Kidney glomerular epithelial cell (primary cell): ENCODE results near the gene DPY30.
A peak's percentile ranks its signal among the peaks of the same experiment; 100 is the strongest.

Experiments used
- DNase-seq: peaks from one replicate; lab custom pipeline; 2025; lab: John Stamatoyannopoulos, UW

DPY30 gene

DNA sequence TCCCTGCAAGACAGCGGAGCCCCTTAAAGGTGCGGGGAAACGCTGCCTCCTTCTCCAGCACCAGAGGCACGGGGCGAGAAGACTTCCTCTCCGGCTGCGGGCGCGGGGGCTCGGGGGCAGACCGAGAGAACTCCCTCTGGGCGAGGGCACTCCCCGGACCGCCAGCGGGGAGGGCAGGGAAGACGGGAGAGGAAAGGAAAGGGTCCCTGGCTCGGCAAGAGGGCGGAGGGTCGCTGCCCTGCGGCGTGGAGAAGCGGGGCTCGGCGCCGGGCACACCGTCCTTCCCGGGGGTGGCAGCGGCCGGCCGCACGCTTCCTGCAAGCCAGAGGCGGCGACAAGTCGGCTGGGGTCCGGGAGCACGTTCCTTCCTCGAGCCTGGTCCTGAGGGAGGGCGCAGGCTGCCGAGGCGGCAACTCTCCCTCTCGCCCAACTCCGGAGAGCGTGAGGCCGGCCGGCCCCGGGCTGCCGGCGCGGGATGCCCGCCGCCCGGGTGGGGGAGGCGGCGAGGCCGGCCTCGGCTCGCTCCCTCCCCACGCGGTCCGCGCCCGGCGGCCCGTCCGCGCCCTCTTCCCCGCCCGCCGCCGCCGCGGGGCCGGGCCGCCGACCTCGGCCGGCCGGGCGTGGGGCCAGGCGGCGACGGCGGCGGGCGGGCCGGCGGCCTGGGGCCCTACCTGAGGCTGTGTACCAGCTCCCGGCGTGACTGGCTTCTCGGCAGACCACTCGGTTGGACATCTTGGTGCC is 29.9 kb downstream of the DPY30 start:
- no peak for DNase-seq

DNA sequence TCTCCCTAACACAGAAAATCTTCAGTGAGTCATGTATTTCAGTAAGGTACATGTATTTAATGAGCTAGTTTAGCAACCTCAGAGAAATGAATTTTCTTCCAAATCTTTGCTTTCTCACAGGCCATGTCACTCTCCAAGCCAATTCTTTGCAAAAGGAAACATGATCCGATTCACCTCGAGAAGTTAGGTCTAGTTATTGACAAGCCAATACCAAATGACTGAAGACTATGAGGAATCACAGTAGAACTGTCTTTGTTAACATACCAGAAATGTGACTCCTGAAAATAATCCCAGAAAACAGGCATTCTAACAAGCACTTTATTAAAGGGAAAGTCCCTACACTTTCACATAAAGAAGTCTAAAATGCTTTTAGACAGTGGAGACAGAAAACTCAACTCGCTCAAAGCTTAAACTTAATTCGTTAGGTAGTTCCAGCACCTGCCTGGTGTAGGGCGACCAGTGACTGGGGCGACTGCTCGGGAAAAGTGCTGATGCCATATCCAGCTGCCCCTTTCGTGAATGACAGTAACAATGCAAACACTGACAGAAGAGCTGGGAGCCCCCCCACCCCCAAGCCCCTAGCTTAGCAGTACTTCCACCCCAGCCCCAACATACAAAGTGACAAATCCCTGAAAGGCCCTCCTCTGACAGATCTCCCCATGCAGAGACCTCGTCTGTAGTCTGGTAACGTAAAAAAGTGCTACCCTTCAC is 30.6 kb downstream of the DPY30 start:
- peak; percentile 27 for DNase-seq

DNA sequence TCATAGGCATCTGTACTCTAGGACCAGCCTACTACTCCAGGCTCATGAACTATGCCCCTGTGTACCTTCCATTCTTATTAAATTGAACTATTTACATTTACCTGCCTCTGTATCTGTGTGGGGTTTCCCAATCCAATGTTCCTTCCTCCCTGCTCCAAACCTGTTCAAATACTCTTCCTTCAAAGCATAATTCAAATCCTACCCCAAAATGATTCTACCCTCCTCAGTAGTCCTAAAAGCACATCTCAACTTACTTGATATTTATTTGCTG is 32.5 kb downstream of the DPY30 start:
- no peak for DNase-seq

DNA sequence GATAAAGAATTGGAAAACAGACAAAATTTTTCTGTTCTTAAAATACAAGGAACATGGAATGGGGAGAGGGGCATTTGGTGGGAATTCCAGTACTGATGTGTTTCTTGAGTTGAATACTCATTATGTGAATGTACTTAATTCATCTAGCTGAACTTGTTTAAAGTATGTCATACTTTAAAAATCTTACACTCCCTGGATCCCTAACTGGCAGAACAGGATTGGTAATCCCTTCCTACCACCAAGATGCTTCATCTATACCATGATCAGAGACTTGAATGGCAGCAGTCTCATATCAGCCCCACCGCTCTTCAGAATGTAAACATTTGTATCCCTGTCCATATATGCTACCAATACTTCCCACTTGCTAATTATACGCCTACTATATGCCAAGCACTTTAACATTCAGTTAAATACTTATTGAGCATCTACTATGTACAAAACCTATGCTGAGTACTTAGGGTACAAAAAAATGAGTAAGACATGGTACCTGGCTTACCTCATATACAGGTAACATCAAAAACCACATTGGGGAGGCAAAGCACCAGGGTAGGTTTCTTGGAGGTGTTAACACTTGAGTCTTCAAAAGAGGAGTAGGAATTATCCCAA is 34.1 kb downstream of the DPY30 start:
- no peak for DNase-seq

DNA sequence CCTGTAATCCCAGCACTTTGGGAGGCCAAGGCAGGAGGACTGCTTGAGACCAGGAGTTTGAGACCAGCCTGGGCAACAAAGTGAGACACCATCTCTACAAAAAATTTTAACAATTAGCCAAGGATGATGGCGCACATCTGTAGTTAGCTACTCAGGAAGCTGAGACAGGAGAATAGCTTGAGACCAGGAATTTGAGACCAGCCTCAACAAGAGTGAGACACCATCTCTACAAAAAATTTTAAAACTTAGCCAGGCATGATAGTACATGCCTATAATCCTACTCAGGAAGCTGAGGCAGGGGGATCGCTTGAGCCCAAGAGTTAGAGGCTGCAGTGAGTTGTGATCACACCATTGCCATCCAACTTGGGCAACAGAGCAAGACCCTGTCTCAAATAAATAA is 35.8 kb downstream of the DPY30 start:
- no peak for DNase-seq

DNA sequence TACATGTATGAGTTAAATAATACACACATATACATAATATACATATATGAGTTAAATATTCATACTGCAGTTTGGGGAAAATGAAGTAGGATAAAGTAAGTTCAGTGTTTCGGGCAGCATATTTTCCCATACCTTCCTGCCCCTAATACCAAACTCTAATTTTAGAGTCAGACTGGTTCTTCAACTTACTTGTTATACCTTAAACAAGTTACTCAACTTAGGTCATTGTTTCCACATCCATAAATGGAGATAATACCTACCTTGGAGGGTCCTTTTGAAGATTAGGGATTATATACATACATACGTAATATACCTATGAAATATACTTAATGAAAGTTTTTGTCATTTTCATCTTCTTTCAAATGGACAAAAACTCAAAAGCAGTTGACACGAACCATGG is 37.2 kb downstream of the DPY30 start:
- DNase-seq = no peak

DNA sequence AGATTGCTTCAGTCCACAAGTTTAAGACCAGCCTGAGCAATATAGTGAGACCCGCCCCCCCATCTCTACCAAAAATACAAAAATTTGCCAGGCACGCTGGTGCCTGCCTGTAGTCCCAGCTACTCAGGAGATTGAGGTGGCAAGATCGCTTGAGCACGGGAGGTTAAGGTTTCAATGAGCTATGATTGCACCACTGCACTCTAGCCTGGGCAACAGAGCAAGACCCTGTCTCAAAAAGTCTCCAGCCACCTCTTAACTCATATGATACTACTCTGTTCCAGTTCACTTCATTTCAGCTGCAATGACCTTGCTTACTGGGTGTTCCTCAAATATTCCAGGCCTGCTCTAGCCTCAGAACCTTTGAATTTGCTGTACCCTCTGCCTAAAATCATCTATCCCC is 40.2 kb downstream of the DPY30 start:
- no peak for DNase-seq

DNA sequence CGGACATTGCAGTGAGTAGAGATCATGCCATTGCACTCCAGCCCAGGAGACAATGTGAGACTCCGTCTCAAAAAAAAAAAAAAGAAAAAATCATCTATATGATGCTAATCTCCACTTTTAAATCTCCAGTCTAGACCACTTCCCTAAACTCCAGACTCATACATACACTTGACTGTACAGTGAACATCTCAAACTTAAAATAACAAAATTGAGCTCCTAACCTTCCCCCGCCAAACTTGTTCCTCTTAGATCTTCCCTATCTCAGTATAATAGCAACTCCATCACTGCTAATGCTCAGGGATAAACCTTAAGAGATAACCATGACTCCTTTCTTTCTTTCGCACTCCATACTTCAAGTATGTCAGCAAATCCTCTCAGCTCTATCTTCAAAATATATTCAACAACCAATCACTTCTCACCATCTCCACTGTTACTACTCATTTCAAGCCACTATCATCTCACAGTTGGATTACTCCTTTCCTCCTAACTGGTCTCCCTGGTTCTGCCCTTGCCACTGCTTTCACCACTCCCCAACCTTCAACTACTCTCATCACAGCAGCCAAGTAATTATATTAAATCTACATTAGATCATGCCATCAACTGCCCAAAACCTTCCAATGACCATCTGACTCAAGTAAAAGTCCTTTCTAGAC is 40.7 kb downstream of the DPY30 start:
- DNase-seq = no peak

DNA sequence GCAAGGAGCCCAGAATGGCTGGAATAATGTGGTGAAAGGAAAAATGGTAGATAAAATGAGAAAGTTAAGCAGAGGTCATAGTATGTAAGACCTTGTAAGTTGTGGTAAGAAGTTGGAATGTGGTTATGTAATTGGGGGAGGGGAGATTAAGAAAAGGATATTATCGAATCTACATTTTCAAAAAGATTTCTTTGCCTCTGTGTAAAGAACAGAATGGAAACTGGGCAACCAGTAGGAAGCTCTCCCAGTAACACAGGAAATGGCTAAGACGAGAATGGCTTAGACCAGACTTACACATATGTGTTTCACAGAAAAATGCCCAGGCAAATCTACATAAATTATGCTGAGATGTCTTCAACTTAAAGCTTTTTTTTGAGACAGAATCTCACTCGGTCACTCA is 42.0 kb downstream of the DPY30 start:
- no peak for DNase-seq

DNA sequence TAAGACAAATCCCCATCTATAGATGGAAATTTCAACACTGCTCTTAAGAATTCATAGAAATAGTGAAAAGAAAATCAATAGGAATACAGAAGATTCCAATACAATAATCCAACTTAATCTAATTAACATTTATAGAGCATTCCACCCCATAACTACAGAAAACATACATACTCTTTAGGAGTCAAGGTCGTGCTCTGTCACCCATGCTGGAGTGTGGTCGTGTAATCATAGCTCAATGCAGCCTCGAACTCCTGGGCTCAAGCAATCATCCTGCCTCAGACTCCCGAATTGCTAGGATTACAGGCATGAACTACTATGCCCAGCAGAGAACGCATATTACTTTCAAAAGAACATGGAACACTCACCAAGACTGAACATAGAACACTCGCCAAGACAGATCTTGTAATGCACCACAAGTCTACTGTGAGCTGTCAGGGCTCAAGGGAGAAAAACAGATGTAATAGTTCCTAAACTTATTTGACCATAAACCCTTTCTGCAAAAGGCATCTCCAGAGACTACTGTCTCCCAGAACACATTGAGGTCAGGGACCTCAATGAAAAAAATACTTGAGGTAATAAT is 42.9 kb downstream of the DPY30 start:
- no peak for DNase-seq

DNA sequence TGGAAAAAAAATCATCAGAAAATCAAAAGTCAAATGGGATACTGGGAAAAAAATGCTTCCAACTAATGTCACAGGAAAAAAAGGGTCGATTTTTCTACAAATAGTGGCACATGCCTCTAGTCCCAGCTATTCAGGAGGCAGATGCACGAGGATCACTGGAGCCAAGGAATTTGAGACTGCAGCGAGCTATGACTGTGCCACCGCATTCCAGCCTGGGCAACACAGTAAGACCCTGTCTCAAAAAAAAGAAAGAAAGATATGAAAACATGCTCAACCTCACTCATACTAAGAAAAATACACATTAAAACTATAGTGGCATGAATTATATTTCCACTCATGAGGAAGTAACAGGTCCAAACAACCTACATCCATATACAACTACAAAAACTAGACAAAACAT is 46.7 kb downstream of the DPY30 start:
- DNase-seq = no peak

DNA sequence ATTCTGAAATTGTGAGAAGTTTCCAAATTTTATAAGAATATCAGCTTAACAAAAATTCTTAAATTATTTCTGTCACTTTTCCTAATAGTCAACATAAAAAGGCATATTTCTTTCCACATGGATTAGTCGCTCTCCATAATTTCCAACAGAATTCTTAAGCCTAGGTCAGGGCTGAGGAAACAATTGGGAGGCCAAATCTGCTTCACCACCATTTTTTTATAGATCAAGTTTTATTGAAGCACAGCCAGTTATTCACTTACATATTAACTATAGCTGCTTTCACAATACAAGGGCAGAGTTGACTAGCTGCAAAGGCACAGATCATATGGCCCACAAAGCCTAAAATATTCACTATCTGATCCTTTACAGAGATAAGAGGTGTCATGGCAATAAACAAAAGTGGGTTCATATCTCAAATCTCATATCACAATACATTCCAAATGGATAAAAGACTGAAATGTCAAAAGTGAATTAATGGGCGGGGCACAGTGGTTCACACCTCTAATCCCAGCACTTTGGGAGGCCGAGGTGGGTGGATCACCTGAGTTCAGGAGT is 47.5 kb downstream of the DPY30 start:
- DNase-seq = no peak

DNA sequence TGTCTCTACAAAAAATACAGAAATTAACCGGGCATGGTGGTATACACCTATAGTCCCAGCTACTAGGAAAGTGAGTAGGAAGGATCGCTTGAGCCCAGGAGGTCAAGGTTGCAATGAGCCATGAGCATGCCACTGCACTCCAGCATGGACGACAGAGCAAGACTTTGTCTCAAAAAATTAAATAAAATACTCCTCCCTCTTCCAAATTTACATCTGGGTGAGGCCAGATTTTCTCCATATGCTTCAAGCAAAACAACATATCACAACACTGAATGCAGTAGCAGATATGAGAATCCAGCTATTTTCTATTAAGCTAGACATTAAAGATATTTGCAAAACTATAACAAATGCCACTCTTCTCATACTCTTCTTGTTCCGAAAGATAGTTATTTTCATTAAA is 49.7 kb downstream of the DPY30 start:
- no peak for DNase-seq

DNA sequence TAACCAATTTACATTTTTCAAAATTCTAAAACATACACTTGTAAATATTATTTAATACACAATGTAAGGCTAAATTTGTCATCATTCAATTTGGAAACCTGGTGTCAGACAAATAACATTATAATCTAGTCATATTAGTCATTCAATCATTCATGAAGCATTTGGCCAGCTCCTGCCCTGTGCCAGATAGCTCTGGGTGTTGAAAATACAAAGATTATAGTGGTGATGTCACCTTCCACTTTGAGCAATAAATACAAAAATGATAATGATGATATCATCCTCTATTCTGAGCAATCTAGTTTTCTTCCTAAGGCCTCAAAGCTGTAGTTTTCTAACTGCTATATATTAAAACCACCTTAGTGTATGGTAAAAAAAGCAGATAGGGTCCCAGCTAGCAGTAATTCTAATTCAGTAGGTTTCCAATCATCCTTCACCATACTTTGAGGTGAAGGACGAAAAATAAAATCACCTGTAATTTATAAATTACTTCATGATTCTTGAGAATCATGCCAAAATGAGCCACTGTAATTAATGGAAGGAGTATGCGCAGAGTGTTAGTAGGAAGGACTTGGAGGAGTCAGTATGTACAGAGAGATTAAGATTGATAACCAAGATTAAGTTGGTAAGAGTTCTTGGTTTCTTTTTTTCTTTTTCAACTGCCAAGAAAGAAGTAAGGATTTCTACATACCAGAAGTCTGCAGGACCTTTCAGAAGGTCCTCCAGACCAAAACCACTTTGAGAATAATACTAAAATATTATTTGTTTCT is 52.0 kb downstream of the DPY30 start:
- DNase-seq = peak; percentile 59

DNA sequence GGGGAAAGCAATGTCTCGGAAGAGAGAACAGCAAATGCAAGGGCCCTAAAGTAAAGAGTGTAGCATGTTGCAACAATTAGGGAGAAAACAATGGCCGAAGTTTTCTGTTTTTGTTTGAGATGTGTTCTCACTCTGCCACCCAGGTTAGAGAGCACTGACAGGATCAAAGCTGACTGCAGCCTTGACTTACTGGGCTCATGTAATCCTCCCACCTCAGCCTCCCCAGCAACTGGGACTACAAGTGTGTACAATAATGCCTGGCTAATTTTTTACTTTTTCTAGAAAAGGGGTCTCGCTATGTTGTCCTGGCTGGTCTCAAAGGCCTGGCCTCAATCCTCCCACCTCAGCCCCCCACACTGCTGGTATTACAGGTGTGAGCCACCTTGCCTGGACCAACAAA is 52.7 kb downstream of the DPY30 start:
- DNase-seq = no peak

DNA sequence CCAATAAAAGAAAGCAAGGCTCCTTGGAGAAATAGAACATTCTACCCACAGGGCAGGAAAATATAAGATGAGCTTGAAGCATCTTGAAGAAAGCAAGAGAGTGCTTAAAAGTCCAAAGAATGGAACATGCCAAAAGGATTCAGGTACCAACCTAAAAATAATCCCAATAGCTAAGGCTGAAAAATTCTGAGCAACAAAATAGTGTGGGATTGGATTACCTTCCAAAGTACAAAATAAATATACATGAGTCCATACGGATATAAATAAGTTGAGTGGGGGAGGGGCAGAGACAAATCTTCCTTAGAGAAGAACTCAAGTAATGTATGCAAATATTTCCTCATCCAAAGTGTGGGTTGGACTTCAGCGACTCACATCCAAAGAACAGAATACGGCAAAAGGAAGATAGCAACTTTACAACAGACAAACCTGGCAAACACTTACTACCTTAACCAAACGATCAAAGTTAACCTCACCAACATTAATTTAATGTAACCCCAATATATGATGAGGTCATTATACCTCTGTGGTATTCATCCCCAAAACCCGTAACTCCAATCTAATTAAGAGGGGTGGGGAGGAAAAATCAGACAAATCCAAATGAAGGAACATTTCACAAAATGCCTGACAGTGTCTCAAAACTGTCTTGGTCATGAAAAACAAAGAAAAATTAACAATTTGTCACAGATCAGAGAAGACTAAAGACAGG is 55.7 kb downstream of the DPY30 start:
- no peak for DNase-seq

DNA sequence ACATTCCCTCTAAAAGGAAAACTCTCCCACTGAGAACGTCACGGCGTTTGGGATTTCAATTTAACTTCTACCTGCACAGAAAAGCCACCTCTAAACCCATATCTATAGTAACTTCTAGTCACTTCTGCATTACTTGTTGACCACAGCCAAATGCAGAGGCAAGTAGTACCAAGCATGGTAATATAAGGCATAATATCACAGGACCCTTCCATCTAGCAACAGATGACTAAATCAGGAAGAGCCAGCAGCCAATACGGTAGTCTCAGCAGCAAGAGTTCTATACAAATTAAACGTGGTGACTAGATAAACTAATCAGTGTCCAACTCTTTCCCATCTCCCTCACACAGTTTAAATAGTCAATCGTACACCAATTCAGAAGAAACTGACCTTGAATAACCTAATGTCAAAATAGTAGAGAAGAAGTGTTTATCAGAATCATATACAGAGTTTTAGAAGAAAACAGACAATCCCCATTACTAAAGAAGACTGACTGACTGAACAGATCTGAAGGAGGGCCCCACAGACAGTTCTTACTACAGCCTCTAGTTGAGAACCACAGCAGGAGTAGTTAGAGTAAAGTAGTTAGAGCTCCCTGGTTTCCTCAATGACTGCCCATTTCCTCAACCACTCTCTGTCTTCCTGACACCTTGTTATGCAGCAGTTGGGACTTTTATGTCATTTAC is 58.8 kb downstream of the DPY30 start:
- DNase-seq = peak; percentile 16

DNA sequence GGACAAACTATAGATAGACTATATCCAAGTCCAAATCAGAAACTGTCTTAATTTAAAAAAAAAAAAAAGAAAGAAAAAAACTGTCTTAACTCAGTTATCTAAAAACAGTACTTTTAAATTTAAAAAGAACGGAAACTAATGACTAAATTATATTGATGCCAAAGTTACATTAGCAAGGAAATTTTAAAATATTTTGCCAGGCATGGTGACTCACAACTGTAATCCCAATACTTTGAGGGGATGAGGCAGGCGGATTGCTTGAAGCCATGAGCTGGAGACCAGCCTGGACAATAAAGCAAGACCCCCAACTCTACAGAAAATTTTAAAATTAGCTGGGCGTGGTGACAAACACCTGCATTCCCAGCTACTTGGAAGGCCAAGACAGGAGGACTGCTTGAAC is 59.6 kb downstream of the DPY30 start:
- no peak for DNase-seq

DNA sequence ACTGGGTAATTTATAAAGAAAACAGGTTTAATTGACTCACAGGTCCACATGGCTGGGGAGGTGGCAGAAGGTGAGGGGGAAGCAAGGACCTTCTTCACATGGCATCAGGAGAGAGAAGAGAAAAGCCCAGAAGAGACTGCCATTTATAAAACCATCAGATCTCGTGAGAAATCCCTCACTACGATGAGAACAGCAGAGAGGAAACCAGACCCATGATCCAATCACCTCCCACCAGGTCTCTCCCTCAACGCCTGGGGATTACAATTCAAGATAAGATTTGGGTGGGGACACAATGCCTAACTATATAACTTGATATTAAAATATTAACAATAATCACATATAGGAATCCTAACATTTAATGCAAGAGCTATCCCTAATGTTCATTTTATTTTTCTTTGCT is 60.6 kb downstream of the DPY30 start:
- DNase-seq = no peak

DNA sequence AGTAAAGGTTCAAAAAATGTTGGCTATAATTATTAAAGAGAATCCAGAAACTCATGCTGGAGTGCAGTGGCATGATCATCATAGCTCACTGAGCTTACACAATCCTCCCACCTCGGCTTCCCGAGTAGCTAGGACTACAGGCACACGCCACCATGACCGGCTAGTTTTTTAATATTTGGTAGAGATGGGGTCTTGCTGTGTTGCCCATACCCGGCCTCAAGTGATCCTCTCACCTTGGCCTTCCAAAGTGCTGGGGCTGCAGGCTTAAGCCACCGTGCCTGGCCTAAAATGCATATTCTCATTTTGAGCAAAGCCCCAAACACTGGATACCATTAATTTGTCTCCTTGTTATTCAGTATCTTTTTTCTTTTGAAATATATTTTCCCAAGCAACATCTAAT is 61.2 kb downstream of the DPY30 start:
- no peak for DNase-seq
